ENCODE data around the gene IL10RA.

DNA sequence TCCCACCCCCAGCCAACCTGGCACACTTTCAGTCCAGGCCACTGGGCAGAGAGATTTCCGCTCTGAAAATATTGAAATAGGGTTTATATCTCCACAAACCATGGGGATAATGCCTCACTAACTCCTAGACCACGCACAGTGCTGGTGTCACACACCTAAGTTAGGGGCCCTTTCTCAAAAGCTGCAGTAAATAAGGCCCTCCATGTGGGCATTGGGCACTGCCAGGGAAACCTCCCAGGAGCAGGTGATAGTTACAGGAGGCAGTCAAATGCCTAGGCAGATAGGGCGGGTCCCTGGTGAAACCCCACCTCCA is 3.1 kb upstream of the IL10RA start:
- TF ChIP-seq, protein P1, sequence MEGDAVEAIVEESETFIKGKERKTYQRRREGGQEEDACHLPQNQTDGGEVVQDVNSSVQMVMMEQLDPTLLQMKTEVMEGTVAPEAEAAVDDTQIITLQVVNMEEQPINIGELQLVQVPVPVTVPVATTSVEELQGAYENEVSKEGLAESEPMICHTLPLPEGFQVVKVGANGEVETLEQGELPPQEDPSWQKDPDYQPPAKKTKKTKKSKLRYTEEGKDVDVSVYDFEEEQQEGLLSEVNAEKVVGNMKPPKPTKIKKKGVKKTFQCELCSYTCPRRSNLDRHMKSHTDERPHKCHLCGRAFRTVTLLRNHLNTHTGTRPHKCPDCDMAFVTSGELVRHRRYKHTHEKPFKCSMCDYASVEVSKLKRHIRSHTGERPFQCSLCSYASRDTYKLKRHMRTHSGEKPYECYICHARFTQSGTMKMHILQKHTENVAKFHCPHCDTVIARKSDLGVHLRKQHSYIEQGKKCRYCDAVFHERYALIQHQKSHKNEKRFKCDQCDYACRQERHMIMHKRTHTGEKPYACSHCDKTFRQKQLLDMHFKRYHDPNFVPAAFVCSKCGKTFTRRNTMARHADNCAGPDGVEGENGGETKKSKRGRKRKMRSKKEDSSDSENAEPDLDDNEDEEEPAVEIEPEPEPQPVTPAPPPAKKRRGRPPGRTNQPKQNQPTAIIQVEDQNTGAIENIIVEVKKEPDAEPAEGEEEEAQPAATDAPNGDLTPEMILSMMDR (IDR thresholded peaks at IDR 0.05 in 8 of 11, conservative IDR thresholded peaks at IDR 0.05 in 3 of 11) = no peak
- no peak for TF ChIP-seq POLR2A (IDR thresholded peaks at IDR 0.05)

All from spleen (tissue), 7 donors.